IMR-90 (cell line): Measurements from ENCODE around the gene ANXA8.

ENCODE experiments used
- MXI1 ChIP-seq: IDR thresholded peaks from 2 replicates; pipeline ENCODE4 v1.6.1; 2012; ENCODE audit warnings: low read depth, mild to moderate bottlenecking, low read length, moderate library complexity, borderline replicate concordance
- POLR2A ChIP-seq: IDR thresholded peaks from 2 replicates; pipeline ENCODE4 v1.6.1; 2012; ENCODE audit warnings: mild to moderate bottlenecking, low read depth, low read length
- RAD21 ChIP-seq: IDR thresholded peaks from 2 replicates; pipeline ENCODE4 v1.6.1; 2012; ENCODE audit warnings: low read length, improper control_type of control experiment
- SMC3 ChIP-seq: fragments of 150-350 bp; IDR thresholded peaks from 2 replicates; pipeline ENCODE4 v1.6.1; 2016; ENCODE audit warnings: low read depth, mild to moderate bottlenecking, antibody characterized with exemption, low read length, moderate library complexity
- TF ChIP-seq, protein P1 (sequence below): conservative IDR thresholded peaks from 2 replicates; pipeline ENCODE4 v1.5.1; 2012; ENCODE audit warnings: mild to moderate bottlenecking, low read depth, low read length, improper control_type of control experiment

DNA sequence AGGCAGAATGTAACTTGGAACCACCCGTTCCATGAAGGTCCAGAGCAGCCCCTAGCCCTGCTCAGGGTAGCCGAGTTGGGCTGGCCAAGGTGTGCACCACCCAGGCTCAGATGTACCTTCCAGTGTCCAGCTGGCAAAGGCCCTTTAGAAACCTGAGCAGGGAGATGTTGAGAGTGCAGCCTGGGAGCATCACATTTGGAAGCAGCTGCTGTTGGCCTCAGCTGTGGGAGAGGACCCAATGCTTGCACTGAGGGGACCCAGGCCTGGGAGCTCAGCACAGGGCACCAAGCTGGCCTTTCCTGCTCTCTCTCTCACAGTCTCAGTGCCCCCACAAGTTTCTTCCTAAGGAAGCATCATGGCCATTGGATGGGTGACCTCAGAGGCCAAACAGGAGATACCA lies 33.5 kb downstream of the ANXA8 start:
- TF ChIP-seq SMC3 (no peak), POLR2A (no peak), RAD21 (no peak), MXI1 (no peak)
- TF ChIP-seq, protein P1, sequence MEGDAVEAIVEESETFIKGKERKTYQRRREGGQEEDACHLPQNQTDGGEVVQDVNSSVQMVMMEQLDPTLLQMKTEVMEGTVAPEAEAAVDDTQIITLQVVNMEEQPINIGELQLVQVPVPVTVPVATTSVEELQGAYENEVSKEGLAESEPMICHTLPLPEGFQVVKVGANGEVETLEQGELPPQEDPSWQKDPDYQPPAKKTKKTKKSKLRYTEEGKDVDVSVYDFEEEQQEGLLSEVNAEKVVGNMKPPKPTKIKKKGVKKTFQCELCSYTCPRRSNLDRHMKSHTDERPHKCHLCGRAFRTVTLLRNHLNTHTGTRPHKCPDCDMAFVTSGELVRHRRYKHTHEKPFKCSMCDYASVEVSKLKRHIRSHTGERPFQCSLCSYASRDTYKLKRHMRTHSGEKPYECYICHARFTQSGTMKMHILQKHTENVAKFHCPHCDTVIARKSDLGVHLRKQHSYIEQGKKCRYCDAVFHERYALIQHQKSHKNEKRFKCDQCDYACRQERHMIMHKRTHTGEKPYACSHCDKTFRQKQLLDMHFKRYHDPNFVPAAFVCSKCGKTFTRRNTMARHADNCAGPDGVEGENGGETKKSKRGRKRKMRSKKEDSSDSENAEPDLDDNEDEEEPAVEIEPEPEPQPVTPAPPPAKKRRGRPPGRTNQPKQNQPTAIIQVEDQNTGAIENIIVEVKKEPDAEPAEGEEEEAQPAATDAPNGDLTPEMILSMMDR: no peak
